DMS114 treated with DMSO at 0.1 percent for 48 hours (cell line): ENCODE data around the gene FSD1L.
A peak's percentile ranks its signal among the peaks of the same experiment; 100 is the strongest.
"Not testable (repeated sequence)": the region's sequence is repeated elsewhere in the genome, so short reads cannot be mapped to it uniquely, and the experiment has no call there.

Source experiments
- DNase-seq: peaks from one replicate; lab custom pipeline; 2025; ENCODE audit not compliant: unreplicated experiment; lab: John Stamatoyannopoulos, UW

Gene FSD1L

GRCh38 chr9:105554042-105554441 lies 106.2 kb downstream of the FSD1L start:
- DNase-seq: no peak

GRCh38 chr9:105557804-105558610 lies 110.2 kb downstream of the FSD1L start, which contains the start of gene FKTN:
FKTN (plus strand) TSS chr9:105558131; CDS start chr9:105575033, 16,902 bp downstream.
- DNase-seq: peak; percentile 60

- no peak for DNase-seq
Observed at GRCh38 chr9:105572455-105572854, 124.6 kb downstream of the FSD1L start.

GRCh38 chr9:105579952-105580351 lies 132.1 kb downstream of the FSD1L start:
- not testable (repeated sequence) for DNase-seq

GRCh38 chr9:105581550-105581949 lies 133.7 kb downstream of the FSD1L start:
- not testable (repeated sequence) for DNase-seq

- DNase-seq: no peak
Observed at GRCh38 chr9:105593145-105593544, 145.3 kb downstream of the FSD1L start.
